Endothelial cell of umbilical vein (primary cell): ENCODE results near the gene ALDH1A3. TPM values are rescaled to one million over a fixed set of nuclear protein-coding genes. Genes with fewer than 3 reads are reported as not detected.

Experiments used
- BruUV-seq: library from RNA; stranded (reverse); fragments of 400-500 nt; replicated peaks from 2 replicates; lab custom pipeline; 2021; lab: Mats Ljungman, UMichigan
- CTCF ChIA-PET: fragments of 300-600, 350-600 bp; sonication (Branson Sonifier 250); formaldehyde crosslinking; loops from one replicate; lab custom pipeline; 2021; ENCODE audit warnings: antibody characterized with exemption, inconsistent platforms; lab: Charles Lee
- POLR2A ChIA-PET: fragments of 300-600, 350-600 bp; sonication (Branson Sonifier 250); formaldehyde crosslinking; loops from one replicate; lab custom pipeline; 2021; ENCODE audit warnings: antibody characterized with exemption, inconsistent platforms; lab: Charles Lee
- DNase-seq: peaks from one replicate; pipeline ENCODE4 v3.0.0-alpha.2; 2011; ENCODE audit warnings: low read depth, low spot score
- FAIRE-seq: peaks from 2 replicates; lab custom pipeline; 2011; peaks lifted over from hg19 to GRCh38; lab: Jason Lieb, UNC
- H2AFZ ChIP-seq: 2 replicates; pipeline ENCODE4 v1.6.0; 2012; ENCODE audit warnings: low read depth, low read length, control low read depth, inconsistent platforms
- H3K27ac ChIP-seq: 2 replicates; pipeline ENCODE4 v1.5.1; 2011; ENCODE audit warnings: low read depth, mild to moderate bottlenecking, control low read depth, low read length, moderate library complexity; ENCODE audit not compliant: insufficient read depth
- H3K27me3 ChIP-seq, 2 experiments: 2 replicates each; pipeline versions ENCODE4 v1.6.0 to v1.6.1; 2011; ENCODE audit warnings: low read length in 2 of 2, mixed read lengths in 1 of 2; ENCODE audit not compliant: control insufficient read depth in 2 of 2, insufficient read depth in 2 of 2
- H3K36me3 ChIP-seq, 2 experiments: 2 replicates in 1 of 2; 3 replicates in 1 of 2; pipeline ENCODE4 v1.5.1; 2011; ENCODE audit warnings: low read length in 2 of 2, mild to moderate bottlenecking in 1 of 2, moderate library complexity in 1 of 2; ENCODE audit not compliant: control insufficient read depth in 2 of 2, insufficient read depth in 2 of 2; ENCODE audit errors: extremely low read depth in 1 of 2
- H3K4me1 ChIP-seq: 3 replicates; pipeline ENCODE4 v1.5.1; 2011; ENCODE audit warnings: mild to moderate bottlenecking, low read length; ENCODE audit not compliant: control insufficient read depth, insufficient read depth; ENCODE audit errors: extremely low read depth
- H3K4me2 ChIP-seq: 2 replicates; pipeline ENCODE4 v1.6.1; 2011; ENCODE audit warnings: low read length, control low read depth, mixed read lengths; ENCODE audit not compliant: insufficient read depth
- H3K4me3 ChIP-seq, 3 experiments: fragments of 200-600 bp in 1 of 3; sonication (generic), shearing (Covaris generic) in 1 of 3; replicated peaks in 1 of 3; 2 replicates each; pipeline ENCODE4 v1.5.1; 2011 to 2016; ENCODE audit warnings: control low read depth in 3 of 3, low read length in 3 of 3, mild to moderate bottlenecking in 2 of 3, inconsistent platforms in 1 of 3, low read depth in 1 of 3, moderate library complexity in 1 of 3; ENCODE audit not compliant: insufficient read depth in 1 of 3
- H3K79me2 ChIP-seq: 2 replicates; pipeline ENCODE4 v1.6.0; 2012; ENCODE audit warnings: low read length, inconsistent platforms; ENCODE audit not compliant: control insufficient read depth, insufficient read depth
- H3K9ac ChIP-seq: replicated peaks from 2 replicates; pipeline ENCODE3; 2011; ENCODE audit warnings: low read length, control low read depth; ENCODE audit not compliant: insufficient read depth; ENCODE audit errors: extremely low read depth
- H3K9me1 ChIP-seq: replicated peaks from 3 replicates; pipeline ENCODE4 v1.6.0; 2011; ENCODE audit warnings: mild to moderate bottlenecking, low read length; ENCODE audit not compliant: control insufficient read depth, insufficient read depth; ENCODE audit errors: extremely low read depth
- H3K9me3 ChIP-seq: replicated peaks from 2 replicates; pipeline ENCODE4 v1.5.1; 2012; ENCODE audit warnings: low read length, inconsistent platforms; ENCODE audit not compliant: control insufficient read depth, insufficient read depth
- H4K20me1 ChIP-seq: replicated peaks from 2 replicates; pipeline ENCODE3; 2011; ENCODE audit warnings: mild to moderate bottlenecking, low read length; ENCODE audit not compliant: control insufficient read depth, insufficient read depth; ENCODE audit errors: extremely low read depth
- EZH2 ChIP-seq: IDR thresholded peaks from 2 replicates; pipeline ENCODE4 v1.6.1; 2012; ENCODE audit warnings: borderline replicate concordance, low read depth, mild to moderate bottlenecking, moderate library complexity, low read length, inconsistent platforms; ENCODE audit not compliant: severe bottlenecking
- FOS ChIP-seq: IDR thresholded peaks from 2 replicates; pipeline ENCODE4 v1.6.1; 2011; ENCODE audit warnings: mild to moderate bottlenecking, low read length, moderate library complexity, borderline replicate concordance; ENCODE audit not compliant: insufficient read depth
- GATA2 ChIP-seq: IDR thresholded peaks from 2 replicates; pipeline ENCODE4 v1.7.0; 2011; ENCODE audit warnings: low read depth, mild to moderate bottlenecking, moderate library complexity, mixed read lengths, low read length; ENCODE audit not compliant: insufficient read length, insufficient read depth
- JUN ChIP-seq: IDR thresholded peaks from 2 replicates; pipeline ENCODE4 v1.6.1; 2011; ENCODE audit warnings: borderline replicate concordance, low read depth; ENCODE audit not compliant: insufficient read length, insufficient read depth
- MYC ChIP-seq: IDR thresholded peaks from one replicate; pipeline ENCODE4 v1.6.1; 2011; ENCODE audit warnings: mild to moderate bottlenecking, low read depth, low read length
- POLR2A ChIP-seq: IDR thresholded peaks from 2 replicates; pipeline ENCODE4 v1.6.1; 2012; ENCODE audit warnings: low read depth, mild to moderate bottlenecking, control low read depth, low read length
- POLR2AphosphoS5 ChIP-seq: IDR thresholded peaks from 2 replicates; pipeline ENCODE4 v1.6.1; 2012; ENCODE audit warnings: low read depth, mild to moderate bottlenecking, control low read depth, low read length, moderate library complexity; ENCODE audit not compliant: insufficient read depth
- dilution Hi-C: fragments of 300-500 bp; cut with MboI; formaldehyde crosslinking; loops from one replicate; pipeline ENCODE4 v1.15.0; 2019; ENCODE audit warnings: low sequenced_read_pairs; ENCODE audit not compliant: extremely low pct_ligation_motif_present
- intact Hi-C: fragments of 100-400 bp; cut with micrococcal nuclease; formaldehyde crosslinking; loops from one replicate; pipeline ENCODE4 v1.10.0; 2022
- polyA plus RNA-seq, 4 experiments: library from polyadenylated mRNA; depleted of rRNA in 3 of 4; stranded (reverse) in 3 of 4; unstranded in 1 of 4; fragments of >200 nt; gene quantifications; 2 replicates each; pipeline versions ENCODE4 v1.2.1 to v1.2.3, GENCODE V29; 2011 to 2012; ENCODE audit warnings: missing spikeins in 1 of 4
- total RNA-seq: library from RNA; stranded (reverse); gene quantifications from 2 replicates; pipeline ENCODE4 v1.2.3, GENCODE V29; 2021
- TF ChIP-seq, protein P1 (sequence below), 2 donors: IDR thresholded peaks; 1 replicate in 1 of 2; 2 replicates in 1 of 2; pipeline ENCODE4 v1.5.1; 2011; ENCODE audit warnings: low read length in 2 of 2, mild to moderate bottlenecking in 2 of 2, moderate library complexity in 2 of 2, control low read depth in 1 of 2, inconsistent platforms in 1 of 2, low read depth in 1 of 2; ENCODE audit not compliant: insufficient read depth in 1 of 2; ENCODE audit errors: extremely low read depth in 1 of 2
- TF ChIP-seq, protein P2 (sequence below): IDR thresholded peaks from 2 replicates; pipeline ENCODE4 v1.6.1; 2011; ENCODE audit not compliant: insufficient read depth, insufficient read length

The ALDH1A3 gene
- total and polyA plus RNA-seq, 2 donors (not counting 3 experiments of a cell fraction or from before 2014, with no cell fraction given): 2.8 to 5.8 TPM

DNA sequence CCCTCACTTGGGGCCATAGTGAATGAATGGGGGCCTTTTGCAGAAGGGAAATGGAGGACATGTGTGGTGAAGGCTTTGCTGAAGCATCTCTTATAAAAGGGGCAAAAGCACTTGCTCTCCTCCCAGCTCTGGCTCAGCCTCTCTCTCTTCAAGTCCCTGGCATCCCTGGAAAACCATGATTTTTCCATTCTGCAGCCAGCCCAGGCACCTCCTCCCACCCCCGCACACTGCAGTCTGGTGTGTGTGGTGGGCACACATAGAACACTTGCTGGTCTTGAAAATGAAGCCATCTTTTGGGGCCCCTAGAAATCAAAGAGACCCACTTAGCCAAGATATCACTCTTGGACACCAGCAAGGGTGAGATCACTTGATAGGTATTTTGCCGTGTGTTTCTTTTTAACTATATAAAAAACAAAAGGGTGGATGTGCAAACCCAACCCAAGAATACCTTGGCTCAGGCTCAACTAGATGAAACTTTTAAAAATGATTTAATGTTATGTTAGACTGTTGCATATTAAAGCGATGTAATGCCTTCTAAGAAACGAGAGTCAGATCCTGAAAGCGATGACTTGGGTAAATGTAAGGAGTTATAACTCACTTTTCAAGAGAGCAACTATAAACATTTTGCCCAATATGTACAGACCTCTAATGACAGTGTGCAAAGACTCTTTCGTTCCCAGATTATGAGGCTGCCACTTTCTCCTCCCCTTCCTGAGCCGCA, 16.4 kb upstream of the ALDH1A3 start:
- Histone ChIP-seq H3K27me3 (peaks cover 0 to 2% of the 10 kb centered on the region in 2 experiments), H4K20me1 (no peaks in the 10 kb centered on the region), H3K9ac (no peak overlapping the region), H3K4me3 (no peak overlapping the region), H3K4me1 (no peaks in the 10 kb centered on the region), H3K9me1 (no peaks in the 10 kb centered on the region), H2AFZ (no peak overlapping the region), H3K36me3 (no peaks in the 10 kb centered on the region), H3K79me2 (no peaks in the 10 kb centered on the region), H3K27ac (no peak overlapping the region), H3K9me3 (no peaks in the 10 kb centered on the region), H3K4me2 (no peak overlapping the region)
- POLR2A ChIA-PET: no interaction called here
- no peak for FAIRE-seq
- intact Hi-C loops (no loop called here), dilution Hi-C loops (no loop called here)
- DNase-seq: no peak
- no peak for TF ChIP-seq POLR2A
- no peak for TF ChIP-seq EZH2
- no peak for TF ChIP-seq MYC
- TF ChIP-seq POLR2AphosphoS5: no peak
- TF ChIP-seq FOS: no peak
- TF ChIP-seq JUN: no peak
- TF ChIP-seq, protein P1, sequence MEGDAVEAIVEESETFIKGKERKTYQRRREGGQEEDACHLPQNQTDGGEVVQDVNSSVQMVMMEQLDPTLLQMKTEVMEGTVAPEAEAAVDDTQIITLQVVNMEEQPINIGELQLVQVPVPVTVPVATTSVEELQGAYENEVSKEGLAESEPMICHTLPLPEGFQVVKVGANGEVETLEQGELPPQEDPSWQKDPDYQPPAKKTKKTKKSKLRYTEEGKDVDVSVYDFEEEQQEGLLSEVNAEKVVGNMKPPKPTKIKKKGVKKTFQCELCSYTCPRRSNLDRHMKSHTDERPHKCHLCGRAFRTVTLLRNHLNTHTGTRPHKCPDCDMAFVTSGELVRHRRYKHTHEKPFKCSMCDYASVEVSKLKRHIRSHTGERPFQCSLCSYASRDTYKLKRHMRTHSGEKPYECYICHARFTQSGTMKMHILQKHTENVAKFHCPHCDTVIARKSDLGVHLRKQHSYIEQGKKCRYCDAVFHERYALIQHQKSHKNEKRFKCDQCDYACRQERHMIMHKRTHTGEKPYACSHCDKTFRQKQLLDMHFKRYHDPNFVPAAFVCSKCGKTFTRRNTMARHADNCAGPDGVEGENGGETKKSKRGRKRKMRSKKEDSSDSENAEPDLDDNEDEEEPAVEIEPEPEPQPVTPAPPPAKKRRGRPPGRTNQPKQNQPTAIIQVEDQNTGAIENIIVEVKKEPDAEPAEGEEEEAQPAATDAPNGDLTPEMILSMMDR (IDR thresholded peaks at IDR 0.05; ENCODE audit: extremely low read depth in 1 of 2, insufficient read depth in 1 of 2, low read depth in 1 of 2, low read length in 2 of 2): no peak
- no peak for TF ChIP-seq GATA2
- TF ChIP-seq, protein P2, sequence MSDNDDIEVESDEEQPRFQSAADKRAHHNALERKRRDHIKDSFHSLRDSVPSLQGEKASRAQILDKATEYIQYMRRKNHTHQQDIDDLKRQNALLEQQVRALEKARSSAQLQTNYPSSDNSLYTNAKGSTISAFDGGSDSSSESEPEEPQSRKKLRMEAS: no peak
- CTCF ChIA-PET: interaction anchor here (1.8 to 2.0 kb wide), 2 partner anchors 10 kb away, joined by 5 to 13 read pairs; no protein-coding TSS in a partner anchor
- no TSS peak for BruUV-seq
